Measurements from ENCODE around the gene CMIP.
"Not testable (repeated sequence)": the region's sequence is repeated elsewhere in the genome, so short reads cannot be mapped to it uniquely, and the experiment has no call there.

The CMIP gene

DNA sequence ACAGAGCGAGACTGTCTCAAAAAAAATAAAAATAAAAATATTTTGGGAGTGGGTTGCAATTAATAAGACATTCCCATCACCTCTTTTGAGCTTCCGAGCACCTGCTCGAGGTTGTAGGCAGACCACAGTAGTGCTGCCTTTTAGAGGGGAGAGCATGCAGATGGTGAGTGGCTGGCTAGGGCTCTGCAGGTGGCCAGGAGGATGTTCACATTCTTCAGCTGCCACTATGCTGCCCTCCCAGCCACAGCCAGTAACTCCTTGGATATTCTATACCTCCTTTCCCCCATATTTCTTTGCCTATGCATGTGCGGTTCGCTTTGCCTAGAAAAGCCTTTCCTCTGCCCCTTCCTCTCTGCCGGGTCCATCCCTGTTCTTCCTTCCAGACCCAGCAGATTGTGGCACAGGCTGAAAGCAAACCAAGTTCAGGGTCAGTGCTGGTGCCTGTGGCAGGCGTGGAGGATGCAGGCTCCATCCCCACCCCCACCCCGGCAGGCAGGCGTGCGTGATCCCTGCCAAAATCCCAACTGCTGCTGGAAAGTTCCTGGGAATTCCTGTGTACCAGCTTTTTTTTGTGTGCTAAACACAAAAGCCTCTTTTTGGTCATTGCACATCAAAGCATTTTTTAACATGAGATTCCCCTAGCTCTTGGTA lies 33.8 kb upstream of the CMIP start:
- Mint-ChIP-seq H3K4me1 (ENCODE audit: low read depth) (no peaks in the 10 kb centered on the region), H3K36me3 (ENCODE audit: low read depth) (no peaks in the 10 kb centered on the region), H3K27ac (no peak overlapping the region), H3K27me3 (ENCODE audit: low read depth) (peaks cover 21% of the 10 kb centered on the region), H3K9me3 (no peaks in the 10 kb centered on the region), H3K4me3 (no peak overlapping the region)
- DNase-seq (ENCODE audit: low spot score), result no peak

DNA sequence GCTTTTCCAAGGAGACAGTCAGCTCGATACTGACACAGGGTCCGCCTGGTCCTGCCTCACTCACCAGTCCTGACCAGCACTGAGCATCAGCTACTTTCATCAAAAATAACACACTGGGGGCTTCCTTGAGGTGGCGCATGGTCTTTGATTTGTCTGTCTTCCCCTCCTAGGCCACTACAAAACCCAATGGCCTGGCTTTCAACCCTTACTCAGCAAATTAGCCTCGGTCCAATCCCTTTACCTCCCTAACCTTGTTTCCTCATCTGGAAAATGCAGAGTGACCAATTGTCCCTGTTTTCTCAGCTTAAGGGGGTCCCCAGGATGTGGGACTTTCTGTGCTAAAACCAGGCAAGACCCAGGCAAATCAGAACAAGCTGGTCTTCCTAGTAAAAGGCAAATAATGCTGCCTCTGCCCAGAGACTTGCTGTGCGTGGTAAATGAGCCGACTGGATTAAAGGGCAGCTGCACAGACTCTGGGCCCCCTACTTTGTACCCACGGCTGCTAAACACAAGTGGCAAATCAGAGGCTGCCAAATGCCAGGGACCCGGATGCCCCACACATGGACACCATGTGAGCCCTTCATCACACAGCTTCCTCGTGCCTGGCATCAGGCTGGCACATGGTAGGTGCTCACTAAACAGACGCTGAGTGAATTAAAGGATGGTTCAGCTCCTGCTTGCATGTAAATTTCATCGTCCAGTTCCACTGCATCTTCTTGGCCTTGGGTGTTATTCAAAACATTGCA lies 31.2 kb upstream of the CMIP start:
- Mint-ChIP-seq H3K4me1 (ENCODE audit: low read depth) (no peaks in the 10 kb centered on the region), H3K27me3 (ENCODE audit: low read depth) (peaks cover 19% of the 10 kb centered on the region), H3K36me3 (ENCODE audit: low read depth) (no peaks in the 10 kb centered on the region), H3K4me3 (no peak overlapping the region), H3K27ac (no peak overlapping the region), H3K9me3 (no peaks in the 10 kb centered on the region)
- DNase-seq (ENCODE audit: low spot score), result no peak

DNA sequence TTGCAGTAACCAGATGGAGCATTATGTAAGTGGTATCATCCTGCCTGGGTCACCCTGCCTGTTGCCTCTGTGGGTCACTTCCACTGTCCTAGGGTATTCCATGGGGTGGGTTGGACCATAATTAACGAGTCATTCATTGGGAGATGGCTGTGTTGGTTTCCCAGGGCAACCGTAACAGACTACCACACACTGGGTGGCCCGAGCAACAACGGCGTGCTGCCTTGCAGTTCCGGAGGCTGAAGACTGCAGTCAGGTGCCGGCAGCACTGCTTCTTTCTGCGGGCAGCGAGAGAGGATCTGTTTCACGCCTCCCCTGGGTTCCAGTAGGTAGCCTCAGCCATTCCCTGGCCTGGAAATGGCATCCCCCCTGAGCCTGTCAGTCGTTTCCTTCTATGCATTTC lies 28.9 kb upstream of the CMIP start:
- Mint-ChIP-seq H3K9me3 (no peaks in the 10 kb centered on the region), H3K4me1 (ENCODE audit: low read depth) (no peaks in the 10 kb centered on the region), H3K27me3 (ENCODE audit: low read depth) (peaks cover 13% of the 10 kb centered on the region), H3K4me3 (no peak overlapping the region), H3K36me3 (ENCODE audit: low read depth) (no peaks in the 10 kb centered on the region), H3K27ac (no peak overlapping the region)
- DNase-seq (ENCODE audit: low spot score), result no peak

DNA sequence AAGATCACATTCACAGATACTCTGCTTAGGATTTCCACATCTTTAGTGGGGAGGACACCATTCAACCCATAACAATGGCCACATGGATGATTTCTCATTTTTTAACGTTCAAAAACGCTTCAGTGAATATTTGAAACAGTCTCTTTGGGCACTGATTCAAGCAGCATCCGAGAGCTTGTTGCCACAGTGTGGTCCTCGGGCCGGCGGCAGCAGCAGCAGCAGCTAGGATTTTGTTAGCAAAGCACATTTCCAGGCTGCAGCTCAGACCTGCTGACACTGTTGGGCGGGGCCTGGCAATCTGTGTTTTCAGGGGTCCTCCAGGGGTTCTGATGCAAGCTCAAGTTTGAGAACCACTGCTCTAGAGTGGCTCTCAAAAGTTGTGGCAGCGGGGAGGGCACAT lies 27.9 kb upstream of the CMIP start:
- Mint-ChIP-seq H3K9me3 (no peaks in the 10 kb centered on the region), H3K4me3 (no peak overlapping the region), H3K27ac (no peak overlapping the region), H3K27me3 (ENCODE audit: low read depth) (peaks cover 10% of the 10 kb centered on the region), H3K4me1 (ENCODE audit: low read depth) (no peaks in the 10 kb centered on the region), H3K36me3 (ENCODE audit: low read depth) (no peaks in the 10 kb centered on the region)
- no peak for DNase-seq (ENCODE audit: low spot score)

DNA sequence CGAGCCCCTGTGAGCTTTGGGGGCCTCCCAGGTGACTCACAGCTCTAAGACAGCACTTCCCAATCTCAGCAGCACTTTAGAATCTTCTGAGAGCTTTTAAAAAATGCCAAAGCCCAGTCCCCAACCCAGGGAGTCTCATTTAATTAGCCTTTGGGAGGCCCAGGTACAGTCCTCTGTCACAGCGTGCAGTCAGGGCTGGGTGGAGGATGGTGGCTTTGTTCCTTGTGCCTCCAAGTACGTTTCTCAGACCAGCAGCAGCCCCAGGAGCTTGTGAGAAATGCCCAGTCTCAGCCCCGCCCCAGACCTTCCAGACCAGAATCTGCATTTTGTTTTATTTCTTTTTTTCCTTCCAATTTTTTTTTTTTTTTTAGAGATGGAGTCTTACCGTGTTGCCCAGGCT lies 27.4 kb upstream of the CMIP start:
- DNase-seq (ENCODE audit: low spot score), result no peak
- no peaks in the 10 kb centered on the region for H3K36me3 Mint-ChIP-seq (ENCODE audit: low read depth)
- no peak overlapping the region for H3K4me3 Mint-ChIP-seq
- H3K9me3 Mint-ChIP-seq, result no peaks in the 10 kb centered on the region
- H3K27me3 Mint-ChIP-seq (ENCODE audit: low read depth), result peaks cover 7% of the 10 kb centered on the region
- H3K4me1 Mint-ChIP-seq (ENCODE audit: low read depth), result no peaks in the 10 kb centered on the region
- H3K27ac Mint-ChIP-seq, result no peak overlapping the region

DNA sequence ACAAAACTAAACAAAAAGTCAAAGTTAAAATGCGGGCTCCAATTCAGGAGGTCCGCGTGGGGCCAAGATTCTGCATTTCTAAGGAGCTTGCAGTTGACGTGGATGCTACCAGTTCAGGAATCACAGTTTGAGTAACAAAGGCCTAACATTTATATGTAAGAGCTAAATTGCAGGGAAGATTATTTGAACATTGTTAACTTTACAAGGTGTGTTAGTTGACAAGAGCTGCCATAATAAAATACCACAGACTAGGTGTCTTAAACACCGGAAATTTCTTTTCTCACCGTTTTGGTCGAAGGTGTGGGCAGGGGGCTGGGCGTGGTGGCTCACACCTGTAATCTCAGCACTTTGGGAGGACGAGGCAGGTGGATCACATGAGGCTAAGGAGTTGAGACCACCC lies 24.8 kb upstream of the CMIP start:
- peaks cover 5% of the 10 kb centered on the region for H3K27me3 Mint-ChIP-seq (ENCODE audit: low read depth)
- H3K4me3 Mint-ChIP-seq, result no peak overlapping the region
- H3K27ac Mint-ChIP-seq, result no peak overlapping the region
- H3K9me3 Mint-ChIP-seq, result peaks cover under 1% of the 10 kb centered on the region
- DNase-seq (ENCODE audit: low spot score), result no peak
- peaks cover 6% of the 10 kb centered on the region for H3K4me1 Mint-ChIP-seq (ENCODE audit: low read depth)
- no peaks in the 10 kb centered on the region for H3K36me3 Mint-ChIP-seq (ENCODE audit: low read depth)

DNA sequence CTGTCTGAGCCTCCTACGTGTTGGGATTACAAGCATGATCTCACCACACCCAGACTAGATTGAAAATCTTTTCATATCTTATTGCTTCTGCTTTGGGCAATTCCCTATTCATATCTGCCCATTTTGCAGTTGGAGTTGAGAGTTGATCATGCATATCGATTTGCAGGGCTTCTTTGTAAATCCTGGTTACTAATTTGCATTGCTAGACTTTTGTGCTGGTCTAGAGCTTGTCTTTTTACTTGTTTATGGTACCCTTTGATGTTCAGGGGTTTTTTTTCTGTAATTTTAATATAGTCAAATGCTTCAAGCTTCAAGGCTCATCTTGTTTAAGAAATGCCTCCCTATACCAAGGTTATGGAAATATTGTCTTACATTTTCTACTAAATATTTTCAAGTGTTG lies 23.5 kb upstream of the CMIP start:
- peaks cover 5% of the 10 kb centered on the region for H3K27me3 Mint-ChIP-seq (ENCODE audit: low read depth)
- no peak overlapping the region for H3K4me3 Mint-ChIP-seq
- H3K9me3 Mint-ChIP-seq, result peaks cover 3% of the 10 kb centered on the region
- DNase-seq (ENCODE audit: low spot score), result no peak
- peaks cover 13% of the 10 kb centered on the region for H3K4me1 Mint-ChIP-seq (ENCODE audit: low read depth)
- no peak overlapping the region for H3K27ac Mint-ChIP-seq
- H3K36me3 Mint-ChIP-seq (ENCODE audit: low read depth), result no peaks in the 10 kb centered on the region

DNA sequence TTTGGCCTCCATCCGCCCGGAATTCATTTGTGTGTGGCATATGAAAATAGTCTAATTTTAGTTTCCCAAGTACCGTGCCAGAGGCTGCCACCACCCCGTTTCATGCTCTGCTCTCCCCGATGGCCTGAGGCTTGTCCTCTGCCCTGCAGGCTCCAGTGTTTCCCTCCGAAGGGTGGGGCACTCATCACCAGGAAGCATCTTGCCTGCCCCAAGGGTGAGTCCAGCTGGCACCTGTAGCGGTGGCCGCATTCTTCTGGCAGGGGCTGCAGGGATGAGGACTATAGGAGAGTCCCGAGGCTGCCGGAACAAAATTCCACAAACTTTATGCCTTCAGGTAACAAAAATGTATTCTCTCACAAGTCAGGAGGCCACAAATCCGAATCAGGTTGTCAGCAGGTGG lies 23.1 kb upstream of the CMIP start:
- no peaks in the 10 kb centered on the region for H3K36me3 Mint-ChIP-seq (ENCODE audit: low read depth)
- H3K9me3 Mint-ChIP-seq, result peaks cover 3% of the 10 kb centered on the region
- no peak overlapping the region for H3K4me3 Mint-ChIP-seq
- H3K27ac Mint-ChIP-seq, result no peak overlapping the region
- H3K27me3 Mint-ChIP-seq (ENCODE audit: low read depth), result peaks cover 5% of the 10 kb centered on the region
- peaks cover 13% of the 10 kb centered on the region for H3K4me1 Mint-ChIP-seq (ENCODE audit: low read depth)
- DNase-seq (ENCODE audit: low spot score), result no peak

DNA sequence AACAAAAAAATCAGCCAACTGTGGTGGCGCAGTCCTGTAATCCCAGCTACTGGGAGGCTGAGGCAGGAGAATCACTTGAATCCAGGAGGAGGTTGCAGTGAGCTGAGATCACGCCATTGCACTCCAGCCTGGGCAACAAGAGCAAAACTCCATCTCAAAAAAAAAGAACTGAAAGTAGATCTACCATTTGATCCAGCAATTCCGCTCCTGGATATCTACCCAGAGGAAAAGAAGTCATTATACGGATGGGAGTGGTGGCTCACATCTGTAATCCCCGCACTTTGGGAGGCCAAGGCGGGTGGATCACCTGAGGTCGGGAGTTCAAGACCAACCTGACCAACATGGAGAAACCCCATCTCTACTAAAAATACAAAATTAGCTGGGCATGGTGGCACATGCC lies 22.5 kb upstream of the CMIP start:
- not testable (repeated sequence) for H3K9me3 Mint-ChIP-seq; H3K27me3 Mint-ChIP-seq (ENCODE audit: low read depth); DNase-seq (ENCODE audit: low spot score); H3K36me3 Mint-ChIP-seq (ENCODE audit: low read depth); H3K27ac Mint-ChIP-seq; H3K4me3 Mint-ChIP-seq
- H3K4me1 Mint-ChIP-seq (ENCODE audit: low read depth), result peaks cover 13% of the 10 kb centered on the region

DNA sequence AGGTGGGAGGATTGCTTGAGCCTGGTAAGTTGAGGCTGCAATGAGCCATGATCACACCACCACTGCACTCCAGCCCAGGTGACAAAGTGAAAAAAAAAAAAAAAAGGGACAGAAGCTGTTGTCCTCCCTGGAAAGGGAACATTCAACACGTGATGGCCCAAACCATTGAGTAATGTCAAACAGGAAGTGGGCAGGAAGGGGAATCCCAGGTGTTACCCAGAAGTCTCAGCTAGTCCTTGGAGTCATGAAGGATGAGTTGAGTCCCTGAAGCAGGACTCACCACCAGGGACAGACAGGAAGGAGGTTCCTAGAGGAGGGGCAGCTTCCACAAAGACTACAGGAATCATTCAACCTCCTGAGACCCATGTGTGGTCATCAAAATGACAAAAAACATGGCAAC lies 19.8 kb upstream of the CMIP start:
- Mint-ChIP-seq H3K4me1 (ENCODE audit: low read depth) (peaks cover 14% of the 10 kb centered on the region), H3K36me3 (ENCODE audit: low read depth) (no peaks in the 10 kb centered on the region), H3K9me3 (peaks cover 3% of the 10 kb centered on the region), H3K27ac (peak overlapping the region; percentile 28), H3K4me3 (peak overlapping the region; percentile 45), H3K27me3 (ENCODE audit: low read depth) (peaks cover 14% of the 10 kb centered on the region)
- DNase-seq (ENCODE audit: low spot score), result peak; percentile 57

DNA sequence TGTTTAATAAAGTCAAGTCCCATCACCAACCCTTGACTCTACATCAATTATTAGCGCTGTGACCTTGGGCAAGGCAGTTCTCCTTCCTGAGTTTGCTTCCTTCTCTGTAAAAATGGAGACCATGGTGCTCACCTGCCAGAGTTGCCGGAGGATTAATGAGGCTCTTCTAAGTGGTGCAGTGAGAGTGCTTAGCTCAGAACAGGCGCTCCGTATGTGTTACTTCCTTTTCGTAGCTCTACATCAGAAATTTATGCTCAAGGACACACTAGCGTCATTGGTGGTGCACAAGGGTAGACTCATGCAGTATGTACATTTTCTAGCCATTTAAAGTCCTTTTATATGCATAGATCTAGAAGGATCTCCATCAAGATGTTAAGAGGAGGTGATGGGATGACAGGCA lies 17.4 kb upstream of the CMIP start:
- no peak overlapping the region for H3K4me3 Mint-ChIP-seq
- peaks cover 18% of the 10 kb centered on the region for H3K4me1 Mint-ChIP-seq (ENCODE audit: low read depth)
- H3K27me3 Mint-ChIP-seq (ENCODE audit: low read depth), result peaks cover 14% of the 10 kb centered on the region
- H3K36me3 Mint-ChIP-seq (ENCODE audit: low read depth), result no peaks in the 10 kb centered on the region
- DNase-seq (ENCODE audit: low spot score), result no peak
- H3K9me3 Mint-ChIP-seq, result peaks cover 3% of the 10 kb centered on the region
- H3K27ac Mint-ChIP-seq, result no peak overlapping the region

DNA sequence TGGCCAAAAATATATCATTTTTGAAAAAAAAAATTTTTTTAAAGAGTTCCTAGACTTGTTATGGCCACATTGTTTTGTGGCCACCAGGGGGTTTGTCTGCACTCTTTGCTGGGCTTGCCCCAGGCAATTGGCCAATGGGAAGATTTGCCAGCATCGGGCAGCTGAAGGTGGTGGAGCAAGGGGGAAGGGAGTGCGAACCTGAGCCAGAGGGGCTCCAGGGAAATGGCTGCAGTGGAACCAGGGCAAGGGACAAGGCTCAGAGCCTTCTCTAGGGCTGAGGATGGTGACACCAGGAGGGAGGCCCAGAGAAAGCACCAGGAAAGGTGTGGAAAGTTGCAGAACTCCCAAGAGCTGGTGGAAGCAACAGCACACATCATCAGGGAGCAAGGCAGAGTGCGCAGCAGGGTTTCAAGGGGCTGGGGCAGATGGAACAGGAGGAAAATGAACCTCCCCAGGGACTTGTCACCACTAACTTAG lies 15.5 kb upstream of the CMIP start:
- DNase-seq (ENCODE audit: low spot score), result no peak
- Mint-ChIP-seq H3K27ac (no peak overlapping the region), H3K27me3 (ENCODE audit: low read depth) (peaks cover 12% of the 10 kb centered on the region), H3K4me3 (no peak overlapping the region), H3K9me3 (peaks cover 3% of the 10 kb centered on the region), H3K36me3 (ENCODE audit: low read depth) (no peaks in the 10 kb centered on the region), H3K4me1 (ENCODE audit: low read depth) (peaks cover 17% of the 10 kb centered on the region)

DNA sequence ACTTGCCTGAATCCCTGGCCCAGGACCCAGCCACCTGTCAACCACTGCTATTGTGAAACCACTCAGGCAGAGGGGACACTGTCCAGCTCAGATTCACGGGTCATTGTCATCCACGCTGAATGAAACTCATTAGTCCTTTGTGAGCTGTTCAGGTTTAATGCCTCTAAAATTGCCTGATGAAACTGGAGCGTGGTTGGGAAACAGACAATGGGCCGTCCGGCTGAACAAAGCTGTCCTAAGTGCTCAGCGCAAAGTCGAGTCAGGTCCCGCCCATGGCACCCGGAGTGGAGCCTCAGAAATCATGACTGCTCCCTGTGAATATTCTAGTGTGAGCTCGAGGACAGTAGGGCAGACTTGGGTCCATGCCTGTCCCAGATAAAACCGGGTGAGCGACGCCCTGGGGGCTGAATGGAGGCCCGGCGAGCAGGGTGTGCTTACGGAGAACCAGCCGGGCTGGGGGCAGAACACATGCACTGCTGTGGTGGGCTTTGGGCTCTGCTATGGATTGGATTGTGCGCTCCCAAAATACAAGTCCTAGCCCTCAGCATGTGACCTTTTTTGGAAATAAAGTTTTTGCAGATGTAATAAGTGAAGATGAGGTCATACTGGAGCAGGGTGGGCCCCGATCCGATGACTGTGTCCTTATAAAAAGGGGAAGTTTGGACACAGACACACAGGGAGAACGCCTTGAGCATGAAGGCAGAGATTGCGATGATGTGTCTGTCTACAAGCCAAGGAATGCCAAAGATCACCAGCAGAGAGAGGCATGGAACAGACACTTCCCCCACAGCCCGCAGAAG lies 12.9 kb upstream of the CMIP start:
- Mint-ChIP-seq H3K4me1 (ENCODE audit: low read depth) (peaks cover 5% of the 10 kb centered on the region), H3K4me3 (no peak overlapping the region), H3K27ac (no peak overlapping the region), H3K9me3 (no peaks in the 10 kb centered on the region), H3K36me3 (ENCODE audit: low read depth) (no peaks in the 10 kb centered on the region), H3K27me3 (ENCODE audit: low read depth) (peaks cover 14% of the 10 kb centered on the region)
- no peak for DNase-seq (ENCODE audit: low spot score)

DNA sequence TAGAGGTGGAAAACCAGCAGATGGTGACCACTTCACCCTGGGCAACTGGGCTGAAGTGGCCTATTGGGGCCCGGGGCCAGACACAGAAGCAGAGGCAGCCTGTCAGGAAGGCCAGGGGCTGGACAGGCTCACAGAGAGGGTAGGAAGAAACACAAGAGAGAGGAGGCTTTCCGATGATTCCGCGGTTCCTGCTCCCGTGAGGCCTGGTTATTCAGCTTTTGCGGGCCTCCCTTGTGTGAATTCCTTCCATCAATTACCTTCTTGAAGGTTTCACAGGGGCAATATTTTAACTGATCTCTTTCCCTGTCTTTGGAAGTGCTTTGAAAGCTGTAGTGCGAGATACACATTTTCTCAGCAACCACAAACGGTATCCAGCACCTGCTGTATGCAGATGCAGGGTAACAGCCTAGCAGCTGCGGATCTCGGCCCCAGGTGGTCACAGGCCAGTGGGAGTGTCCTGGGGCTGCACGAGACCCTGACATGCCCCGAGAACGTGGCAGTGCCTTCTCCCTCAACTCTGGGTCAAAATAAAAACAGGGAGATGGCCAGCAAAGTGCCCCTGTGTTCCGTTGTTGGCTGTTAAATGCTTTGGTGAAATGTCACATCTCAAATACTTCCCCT lies 11.6 kb upstream of the CMIP start:
- Mint-ChIP-seq H3K27ac (no peak overlapping the region), H3K27me3 (ENCODE audit: low read depth) (peaks cover 20% of the 10 kb centered on the region), H3K9me3 (no peaks in the 10 kb centered on the region), H3K36me3 (ENCODE audit: low read depth) (no peaks in the 10 kb centered on the region), H3K4me3 (no peak overlapping the region), H3K4me1 (ENCODE audit: low read depth) (peaks cover 5% of the 10 kb centered on the region)
- no peak for DNase-seq (ENCODE audit: low spot score)

Measured in T-helper 2 cell treated with Interferon-gamma antibody and Interleukin-4, amounts not matched to agents 5 μg/mL and 100 μg/mL, for 36 hours (primary cell).